A172 (cell line): Measurements from ENCODE around the gene DPH1. TPM values are rescaled to one million over a fixed set of nuclear protein-coding genes. Genes with fewer than 3 reads are reported as not detected.

Experiments used
- DNase-seq: peaks from one replicate; pipeline ENCODE4 v3.0.0-alpha.2; 2015; ENCODE audit warnings: low spot score
- total RNA-seq: library from RNA; depleted of rRNA; stranded (reverse); fragments of >200 nt; shearing (Covaris generic); gene quantifications from 2 replicates; pipeline ENCODE4 v1.2.3, GENCODE V29; 2014

Gene DPH1
- total RNA-seq, 1 experiment from 2014 or later: 33.2 TPM

- DNase-seq: no peak
Observed at GRCh38 chr17:2060681-2061440, 30.9 kb downstream of the DPH1 start.

- no peak for DNase-seq
Observed at GRCh38 chr17:2061441-2061958, 31.5 kb downstream of the DPH1 start.

DNA sequence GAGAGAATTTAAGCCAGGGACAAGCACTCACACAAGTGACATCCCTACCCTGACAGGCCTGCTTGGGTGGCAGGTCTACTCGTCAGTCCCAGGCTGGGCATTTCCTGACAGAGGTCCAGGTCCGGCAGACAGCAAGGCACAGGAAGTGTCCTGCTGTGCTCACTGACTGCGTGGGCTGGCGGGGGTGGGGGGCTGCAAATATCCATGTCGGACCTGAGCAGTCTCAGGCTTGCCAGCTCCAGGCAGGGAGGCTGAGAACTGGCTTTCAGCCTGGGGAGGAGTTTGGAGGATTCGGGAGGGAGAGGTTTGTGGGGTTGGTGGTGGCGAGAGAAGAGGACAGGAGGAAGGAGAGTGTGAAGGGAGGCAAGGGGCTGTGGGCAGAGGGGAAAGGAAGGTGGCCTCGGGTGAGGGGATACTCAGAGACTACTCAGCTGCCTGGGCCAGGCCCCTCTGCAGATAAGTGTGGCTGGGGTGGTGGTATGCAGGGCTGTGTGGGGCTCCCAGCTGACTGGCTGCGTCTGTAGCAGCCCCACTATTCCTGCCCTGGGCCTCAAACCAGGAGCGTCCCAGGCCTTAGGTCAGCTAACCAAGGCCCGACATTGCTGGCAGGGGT is 32.7 kb downstream of the DPH1 start:
- peak; percentile 62 for DNase-seq

DNA sequence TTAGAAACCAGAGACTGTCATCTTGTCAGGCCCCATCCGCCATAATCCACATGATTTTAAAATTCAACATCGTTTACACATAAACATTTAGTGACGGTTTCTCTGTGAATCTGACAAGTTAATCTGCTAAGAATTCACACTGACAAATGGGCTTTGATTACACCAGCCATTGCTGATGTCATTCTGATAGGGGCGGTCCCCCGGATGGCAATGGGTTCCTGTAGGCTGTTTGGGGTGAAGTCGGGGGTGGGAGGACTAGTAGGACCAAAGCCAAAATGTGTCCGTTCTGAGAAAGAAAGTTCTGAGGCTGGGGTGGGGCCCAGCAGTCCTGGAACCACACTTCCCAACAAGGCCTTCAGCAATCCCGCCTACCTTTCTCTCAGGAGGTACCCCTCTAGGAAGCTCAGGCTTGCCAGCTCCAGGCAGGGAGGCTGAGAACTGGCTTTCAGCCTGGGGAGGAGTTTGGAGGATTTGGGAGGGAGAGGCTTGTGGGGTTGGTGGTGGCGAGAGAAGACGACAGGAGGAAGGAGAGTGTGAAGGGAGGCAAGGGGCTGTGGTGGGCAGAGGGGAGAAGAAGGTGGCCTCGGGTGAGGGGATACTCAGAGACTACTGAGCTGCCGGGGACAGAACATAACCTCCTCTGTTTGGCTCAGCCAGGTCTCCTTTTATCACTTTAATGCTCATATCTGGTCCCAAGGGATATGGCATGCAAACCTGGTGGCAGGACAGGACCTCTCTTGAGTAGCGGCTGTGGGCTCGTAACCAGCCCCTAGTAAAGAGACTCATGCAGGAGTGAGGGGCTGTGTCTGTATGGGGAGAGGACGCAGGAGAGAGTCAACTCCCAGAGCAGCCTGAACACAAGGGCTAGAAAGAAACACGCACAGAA is 33.6 kb downstream of the DPH1 start:
- DNase-seq: no peak

GRCh38 chr17:2064147-2064489 is 34.2 kb downstream of the DPH1 start:
- no peak for DNase-seq

- DNase-seq: no peak
Observed at GRCh38 chr17:2064520-2064971, 34.6 kb downstream of the DPH1 start.

- peak; percentile 54 for DNase-seq
Observed at GRCh38 chr17:2064980-2065785, 35.2 kb downstream of the DPH1 start.

- no peak for DNase-seq
Observed at GRCh38 chr17:2065949-2066400, 36.0 kb downstream of the DPH1 start.

GRCh38 chr17:2067048-2067561 is 37.2 kb downstream of the DPH1 start:
- DNase-seq: no peak

DNA sequence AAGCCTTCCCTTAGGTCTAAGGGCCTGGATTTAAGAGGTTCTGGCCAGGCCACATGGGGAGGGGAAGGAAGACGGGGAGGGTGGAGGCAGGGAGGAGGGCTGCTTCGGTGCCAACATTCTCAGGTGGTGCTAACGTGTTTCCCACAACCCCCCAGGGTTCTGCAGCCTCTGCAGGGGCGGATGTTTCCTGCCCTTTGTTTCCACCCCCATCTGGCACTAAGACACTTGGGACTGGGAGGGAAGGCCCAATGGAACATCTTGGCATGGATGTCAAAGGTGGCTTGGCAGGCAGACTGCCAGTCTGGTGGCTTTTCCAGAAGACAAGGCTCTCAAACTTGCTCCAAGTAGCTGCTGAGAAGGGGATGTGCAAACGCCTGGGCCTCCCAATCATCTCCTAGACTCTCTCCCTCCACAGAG is 37.7 kb downstream of the DPH1 start:
- peak; percentile 83 for DNase-seq

DNA sequence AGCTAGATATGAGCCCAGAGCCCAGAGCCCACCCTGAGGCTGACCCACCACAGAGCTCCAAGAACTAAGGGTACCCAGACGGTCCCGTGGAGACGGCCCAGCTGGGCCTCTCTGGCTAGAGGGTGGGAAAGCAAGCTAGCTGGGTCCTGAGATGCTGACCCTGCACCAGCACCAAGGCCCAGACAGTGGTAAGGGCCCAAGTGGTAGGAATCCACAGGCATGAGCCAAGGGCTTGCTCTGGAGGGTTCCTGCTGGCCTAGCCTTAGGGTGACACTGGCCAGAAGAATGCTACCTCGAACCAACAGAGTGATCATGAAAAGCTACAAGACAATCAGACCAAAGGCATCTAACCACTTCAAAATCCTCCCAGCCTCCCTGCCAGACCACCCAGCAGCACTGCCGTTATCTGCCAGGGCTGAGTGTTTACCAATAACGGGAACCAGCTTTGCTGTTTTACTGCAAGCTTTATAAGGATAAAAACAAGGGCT is 38.1 kb downstream of the DPH1 start:
- peak; percentile 51 for DNase-seq

- peak; percentile 87 for DNase-seq
Observed at GRCh38 chr17:2068519-2069051, 38.6 kb downstream of the DPH1 start.

DNA sequence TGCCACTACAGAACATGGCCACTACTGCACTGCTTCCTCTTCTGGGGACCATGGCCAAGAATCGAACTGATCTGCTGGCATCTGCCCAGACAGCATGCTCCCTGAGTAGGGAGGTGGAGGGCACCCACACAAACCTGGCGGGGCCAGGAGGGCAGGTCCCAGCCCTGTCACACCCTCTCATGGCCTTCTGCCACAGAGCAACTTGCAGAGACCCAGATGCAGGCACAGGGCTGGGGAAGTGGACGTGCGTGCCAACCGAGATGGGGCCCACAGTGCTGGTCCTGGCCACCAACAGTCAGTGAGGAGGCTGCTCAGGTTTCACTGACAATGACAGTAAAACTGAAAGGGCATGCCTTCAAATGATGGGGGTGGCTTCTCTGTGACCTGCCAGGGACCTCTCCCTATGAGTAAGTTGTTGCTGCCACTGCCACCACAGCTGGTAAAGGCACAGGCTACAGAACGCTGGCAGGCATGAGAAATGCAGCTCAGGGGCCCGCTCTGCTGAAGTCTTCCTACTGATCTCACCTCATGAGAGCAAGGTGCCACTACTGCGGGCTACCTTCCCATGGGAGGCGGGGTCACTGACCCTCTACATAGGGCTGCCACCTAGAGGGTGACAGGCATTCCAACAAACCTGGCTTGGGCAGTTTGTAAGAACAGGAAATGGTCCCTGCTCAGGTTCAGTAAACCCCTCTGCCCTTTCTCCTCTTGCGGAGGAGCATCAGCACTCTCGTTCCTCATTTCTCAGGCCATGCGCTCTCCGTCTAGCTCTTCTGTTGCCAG is 40.5 kb downstream of the DPH1 start:
- no peak for DNase-seq

DNA sequence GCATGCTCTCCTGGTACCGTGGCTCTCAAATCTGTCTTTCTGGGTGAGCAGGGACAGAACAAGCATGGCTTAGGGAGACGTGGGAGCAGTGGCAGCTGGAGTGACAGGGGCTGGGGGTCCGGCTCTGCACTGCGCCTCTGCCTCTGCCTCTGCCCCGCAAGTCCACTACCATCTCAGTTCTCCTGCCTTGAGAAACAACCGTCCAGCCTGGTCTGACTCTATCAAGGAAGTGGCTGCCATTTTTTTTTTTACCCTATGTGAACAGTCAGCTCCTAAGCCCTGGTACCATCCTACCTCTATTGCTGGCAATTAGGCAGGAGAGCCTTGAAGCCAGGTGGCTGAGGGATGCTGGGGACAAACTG is 41.1 kb downstream of the DPH1 start:
- DNase-seq: no peak

DNA sequence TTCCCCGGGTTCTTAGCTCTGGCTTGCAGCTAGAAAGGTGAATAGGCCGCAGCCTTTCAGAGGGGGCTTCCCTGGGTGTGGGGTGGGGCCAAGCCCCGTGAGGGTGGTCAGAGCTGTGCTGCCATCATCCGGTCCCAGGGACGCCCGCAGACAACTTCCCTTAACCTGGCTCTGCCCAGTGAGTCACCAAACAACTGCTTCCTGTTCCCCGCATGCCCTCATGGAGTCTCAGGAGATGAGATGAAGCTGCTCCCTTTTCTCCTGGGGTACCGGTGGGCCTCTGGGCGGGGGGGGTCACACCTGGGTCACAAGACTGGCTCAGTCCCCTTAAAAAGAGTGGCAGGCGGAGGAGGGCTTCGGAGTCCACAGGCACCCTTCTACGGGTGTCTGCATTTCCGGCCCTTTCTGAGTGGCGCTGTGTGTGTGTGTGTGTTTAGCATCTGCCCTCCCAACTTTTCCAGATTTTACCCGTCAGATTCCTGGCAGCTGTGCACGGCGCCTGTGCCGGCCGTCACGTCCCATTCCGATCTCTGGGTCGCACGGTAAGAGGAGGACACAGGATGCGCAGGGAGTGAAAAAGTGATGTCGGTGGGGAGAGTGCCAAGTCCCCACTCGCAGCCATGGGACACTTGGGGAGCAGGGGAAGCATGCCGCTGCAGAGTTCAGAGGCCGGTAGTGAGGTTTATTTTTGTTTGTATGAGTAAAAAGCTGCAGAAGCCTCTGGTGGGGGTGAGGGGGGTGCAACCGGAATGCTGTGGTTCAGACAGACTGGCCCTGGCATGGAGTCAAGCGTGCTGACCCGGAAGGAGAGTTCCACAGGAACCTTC is 41.7 kb downstream of the DPH1 start:
- DNase-seq: peak; percentile 62

- no peak for DNase-seq
Observed at GRCh38 chr17:2074919-2075318, 45.0 kb downstream of the DPH1 start.

GRCh38 chr17:2075336-2076086 is 45.6 kb downstream of the DPH1 start:
- DNase-seq: peak; percentile 52
